Measurements from ENCODE around the gene PAF1. TPM values are rescaled to one million over a fixed set of nuclear protein-coding genes. Genes with fewer than 3 reads are reported as not detected.

Gene PAF1
- total and polyA plus RNA-seq, 2 donors (not counting 1 experiment from before 2014, with no cell fraction given): 46.4 to 65.5 TPM

- H3K79me2 ChIP-seq (ENCODE audit: control insufficient read depth, insufficient read depth, low read length): no peaks in the 10 kb centered on the region
- H4K20me1 ChIP-seq (ENCODE audit: control insufficient read depth, extremely low read depth, insufficient read depth, low read length): no peaks in the 10 kb centered on the region
- no peaks in the 10 kb centered on the region for H3K27me3 ChIP-seq (ENCODE audit: control insufficient read depth, insufficient read depth, low read length)
- peaks cover 3% of the 10 kb centered on the region for H3K36me3 ChIP-seq (ENCODE audit: control insufficient read depth, insufficient read depth, low read length)
- H3K4me3 ChIP-seq (replicated peaks in 1 of 4; ENCODE audit: control extremely low read depth in 1 of 4, insufficient read depth in 1 of 4, low read depth in 3 of 4, low read length in 4 of 4): no peak overlapping the region
- TF ChIP-seq CTCF (conservative IDR thresholded peaks at IDR 0.05 in 1 of 2, IDR thresholded peaks at IDR 0.05 in 1 of 2; ENCODE audit: low read depth in 1 of 2, low read length in 2 of 2) (no peak), EZH2 (IDR thresholded peaks at IDR 0.05; ENCODE audit: low read length, missing control alignments) (no peak)
- no peak overlapping the region for H3K9ac ChIP-seq (ENCODE audit: insufficient read depth, low read length)
- no peak overlapping the region for H3K27ac ChIP-seq (ENCODE audit: insufficient read depth, low read length)
- H2AFZ ChIP-seq (ENCODE audit: low read length): no peak overlapping the region
- H3K4me2 ChIP-seq (ENCODE audit: extremely low read depth, insufficient read depth, low read length): no peak overlapping the region
- no peak for DNase-seq (ENCODE audit: low read depth in 2 of 2)
- H3K4me1 ChIP-seq (ENCODE audit: control insufficient read depth, extremely low read depth, insufficient read depth, low read length): peaks cover 32% of the 10 kb centered on the region
- no peaks in the 10 kb centered on the region for H3K9me3 ChIP-seq (ENCODE audit: control insufficient read depth, insufficient read depth, low read depth, low read length)
Observed at GRCh38 chr19:39400061-39400460, 9.2 kb upstream of the PAF1 start.

GRCh38 chr19:39399668-39400050 lies 8.8 kb upstream of the PAF1 start:
- Histone ChIP-seq H3K36me3 (ENCODE audit: control insufficient read depth, insufficient read depth, low read length) (peaks cover 4% of the 10 kb centered on the region), H3K27me3 (ENCODE audit: control insufficient read depth, insufficient read depth, low read length) (no peaks in the 10 kb centered on the region), H3K27ac (ENCODE audit: insufficient read depth, low read length) (no peak overlapping the region), H3K4me1 (ENCODE audit: control insufficient read depth, extremely low read depth, insufficient read depth, low read length) (peaks cover 32% of the 10 kb centered on the region), H2AFZ (ENCODE audit: low read length) (no peak overlapping the region), H3K4me3 (replicated peaks in 1 of 4; ENCODE audit: control extremely low read depth in 1 of 4, insufficient read depth in 1 of 4, low read depth in 3 of 4, low read length in 4 of 4) (no peak overlapping the region), H3K4me2 (ENCODE audit: extremely low read depth, insufficient read depth, low read length) (no peak overlapping the region), H3K9ac (ENCODE audit: insufficient read depth, low read length) (no peak overlapping the region), H3K9me3 (ENCODE audit: control insufficient read depth, insufficient read depth, low read depth, low read length) (no peaks in the 10 kb centered on the region), H3K79me2 (ENCODE audit: control insufficient read depth, insufficient read depth, low read length) (no peaks in the 10 kb centered on the region), H4K20me1 (ENCODE audit: control insufficient read depth, extremely low read depth, insufficient read depth, low read length) (no peaks in the 10 kb centered on the region)
- no peak for DNase-seq (ENCODE audit: low read depth in 2 of 2)
- TF ChIP-seq EZH2 (IDR thresholded peaks at IDR 0.05; ENCODE audit: low read length, missing control alignments) (no peak), CTCF (conservative IDR thresholded peaks at IDR 0.05 in 1 of 2, IDR thresholded peaks at IDR 0.05 in 1 of 2; ENCODE audit: low read depth in 1 of 2, low read length in 2 of 2) (no peak)

GRCh38 chr19:39398297-39398864 lies 7.5 kb upstream of the PAF1 start:
- Histone ChIP-seq H3K9ac (ENCODE audit: insufficient read depth, low read length) (peak overlapping the region; percentile 54), H3K4me3 (replicated peaks in 1 of 4; ENCODE audit: control extremely low read depth in 1 of 4, insufficient read depth in 1 of 4, low read depth in 3 of 4, low read length in 4 of 4) (peak overlapping the region in 1 of 4 experiments; percentile 1), H2AFZ (ENCODE audit: low read length) (no peak overlapping the region), H3K4me1 (ENCODE audit: control insufficient read depth, extremely low read depth, insufficient read depth, low read length) (peaks cover 32% of the 10 kb centered on the region), H3K27me3 (ENCODE audit: control insufficient read depth, insufficient read depth, low read length) (no peaks in the 10 kb centered on the region), H3K27ac (ENCODE audit: insufficient read depth, low read length) (peak overlapping the region; percentile 83), H3K4me2 (ENCODE audit: extremely low read depth, insufficient read depth, low read length) (peak overlapping the region; percentile 16), H4K20me1 (ENCODE audit: control insufficient read depth, extremely low read depth, insufficient read depth, low read length) (no peaks in the 10 kb centered on the region), H3K79me2 (ENCODE audit: control insufficient read depth, insufficient read depth, low read length) (peaks cover 2% of the 10 kb centered on the region), H3K36me3 (ENCODE audit: control insufficient read depth, insufficient read depth, low read length) (peaks cover 10% of the 10 kb centered on the region), H3K9me3 (ENCODE audit: control insufficient read depth, insufficient read depth, low read depth, low read length) (no peaks in the 10 kb centered on the region)
- peak; percentile 74 to 95 for DNase-seq (ENCODE audit: low read depth in 2 of 2)
- TF ChIP-seq EZH2 (IDR thresholded peaks at IDR 0.05; ENCODE audit: low read length, missing control alignments): no peak
- TF ChIP-seq CTCF (conservative IDR thresholded peaks at IDR 0.05 in 1 of 2, IDR thresholded peaks at IDR 0.05 in 1 of 2; ENCODE audit: low read depth in 1 of 2, low read length in 2 of 2): no peak
